Amniotic stem cell (primary cell): ENCODE results near the gene CGNL1.

Experiments used
- DNase-seq: peaks from one replicate; lab custom pipeline; 2025; lab: John Stamatoyannopoulos, UW

Gene CGNL1

GRCh38 chr15:57527382-57528091 is 151.2 kb downstream of the CGNL1 start:
- DNase-seq = peak; percentile 87

GRCh38 chr15:57528940-57529565 is 152.7 kb downstream of the CGNL1 start:
- no peak for DNase-seq

GRCh38 chr15:57529748-57530147 is 153.4 kb downstream of the CGNL1 start:
- no peak for DNase-seq

DNA sequence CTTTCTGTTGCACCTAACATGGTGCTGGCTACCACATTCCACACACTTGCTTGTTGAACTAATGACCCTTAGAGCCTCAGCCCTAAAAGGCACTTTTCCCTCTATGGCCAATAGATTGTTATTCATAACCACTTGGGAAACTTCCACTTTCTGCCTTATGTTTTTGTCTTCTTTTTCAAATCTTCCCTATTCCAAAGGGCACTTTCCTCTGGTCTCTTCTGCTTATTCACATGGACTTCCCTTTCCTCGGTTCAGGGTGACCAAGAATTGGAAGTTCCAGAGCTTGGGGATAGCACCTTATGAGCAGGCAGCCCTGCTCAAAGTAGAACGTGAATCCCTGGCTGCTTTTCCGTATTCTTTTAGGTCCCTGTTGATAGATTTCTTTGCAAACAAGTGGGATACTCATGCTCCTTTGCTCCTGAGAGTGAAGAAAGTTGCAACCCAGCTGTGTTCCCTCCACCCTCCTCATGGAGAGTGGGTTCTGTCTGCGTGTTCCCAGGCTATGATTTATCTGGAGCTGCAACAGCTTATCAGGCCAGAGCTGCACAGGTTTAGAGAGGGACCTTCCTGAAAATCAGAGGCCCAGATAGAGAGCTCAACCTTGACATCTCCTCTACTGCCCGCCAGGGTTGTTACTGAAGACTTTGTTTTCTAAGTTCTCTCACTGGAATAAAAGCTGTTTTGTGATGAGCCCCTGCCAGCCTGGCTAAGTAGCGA is 156.6 kb downstream of the CGNL1 start:
- no peak for DNase-seq

DNA sequence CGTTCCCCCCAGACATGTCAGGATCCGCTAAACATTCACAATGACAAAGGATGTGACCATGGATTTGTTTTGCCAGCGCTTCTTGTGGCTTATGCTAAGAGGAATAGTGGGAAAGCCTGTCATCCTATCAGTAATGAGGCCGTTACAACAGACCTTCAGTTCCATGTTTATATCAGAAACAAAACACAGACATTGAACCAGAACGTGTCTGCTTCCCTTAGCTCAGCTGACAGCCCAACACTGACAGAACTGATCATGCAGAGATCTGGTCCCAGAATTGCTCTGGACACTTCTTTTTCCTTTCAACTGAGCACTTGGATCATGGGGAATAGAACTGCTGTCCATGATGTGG is 157.1 kb downstream of the CGNL1 start:
- DNase-seq = no peak

- no peak for DNase-seq
Measured at GRCh38 chr15:57534281-57534680, 158.0 kb downstream of the CGNL1 start.

- DNase-seq = no peak
Measured at GRCh38 chr15:57537072-57537471, 160.8 kb downstream of the CGNL1 start.

- DNase-seq = no peak
Measured at GRCh38 chr15:57537488-57538264, 161.4 kb downstream of the CGNL1 start.

DNA sequence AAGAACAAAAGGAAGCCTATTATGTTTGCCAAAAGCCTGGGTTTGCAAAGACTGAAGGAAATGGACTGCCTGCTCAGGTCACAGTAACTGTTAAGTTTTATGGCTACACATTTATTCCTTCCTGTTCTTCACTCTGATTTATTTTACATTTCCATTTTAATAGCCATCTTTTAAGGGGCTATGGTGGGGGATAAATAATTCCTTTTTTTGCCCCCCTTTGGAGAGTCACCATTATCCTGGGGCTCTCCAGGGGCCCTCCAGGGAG is 161.9 kb downstream of the CGNL1 start:
- no peak for DNase-seq

- no peak for DNase-seq
Measured at GRCh38 chr15:57538821-57539220, 162.5 kb downstream of the CGNL1 start.

DNA sequence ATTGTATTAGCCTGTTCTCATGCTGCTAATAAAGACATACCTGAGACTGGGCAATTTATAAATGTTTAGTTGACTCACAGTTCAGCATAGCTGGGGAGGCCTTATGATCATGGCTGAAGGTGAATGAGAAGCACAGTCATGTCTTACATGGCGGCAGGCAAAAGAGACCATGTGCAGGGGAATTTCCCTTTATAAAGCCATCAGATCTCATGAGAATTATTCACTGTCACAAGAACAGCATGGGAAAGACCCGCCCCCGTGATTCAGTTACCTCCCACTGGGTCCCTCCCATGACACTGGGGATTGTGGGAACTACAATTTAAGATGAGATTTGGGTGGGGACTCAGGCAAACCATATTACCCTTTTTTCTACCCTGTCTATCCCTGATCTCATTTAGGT is 163.9 kb downstream of the CGNL1 start:
- no peak for DNase-seq

GRCh38 chr15:57540736-57541135 is 164.4 kb downstream of the CGNL1 start:
- no peak for DNase-seq

GRCh38 chr15:57541271-57541670 is 165.0 kb downstream of the CGNL1 start:
- DNase-seq = no peak

GRCh38 chr15:57541805-57542504 is 165.7 kb downstream of the CGNL1 start:
- peak; percentile 64 for DNase-seq

DNA sequence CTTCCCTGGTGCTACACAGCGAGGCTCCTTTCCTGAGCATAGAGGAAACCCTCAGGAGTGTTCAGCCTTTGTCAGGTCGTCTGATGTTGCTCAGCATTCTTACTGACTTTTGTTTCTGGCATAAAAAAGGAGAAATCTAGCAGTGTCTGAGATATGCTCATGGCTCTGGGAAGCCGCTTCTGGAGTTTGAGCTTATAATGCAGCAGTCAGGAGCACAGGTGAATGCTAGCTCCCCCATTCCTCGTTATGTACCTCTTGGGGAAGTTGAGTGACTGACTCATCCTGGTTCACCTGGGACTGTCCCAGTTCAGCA is 166.2 kb downstream of the CGNL1 start:
- DNase-seq = no peak

- DNase-seq = no peak
Measured at GRCh38 chr15:57544848-57545480, 168.7 kb downstream of the CGNL1 start.

- DNase-seq = no peak
Measured at GRCh38 chr15:57545995-57546394, 169.7 kb downstream of the CGNL1 start.

GRCh38 chr15:57547243-57547755 is 171.0 kb downstream of the CGNL1 start:
- no peak for DNase-seq

DNA sequence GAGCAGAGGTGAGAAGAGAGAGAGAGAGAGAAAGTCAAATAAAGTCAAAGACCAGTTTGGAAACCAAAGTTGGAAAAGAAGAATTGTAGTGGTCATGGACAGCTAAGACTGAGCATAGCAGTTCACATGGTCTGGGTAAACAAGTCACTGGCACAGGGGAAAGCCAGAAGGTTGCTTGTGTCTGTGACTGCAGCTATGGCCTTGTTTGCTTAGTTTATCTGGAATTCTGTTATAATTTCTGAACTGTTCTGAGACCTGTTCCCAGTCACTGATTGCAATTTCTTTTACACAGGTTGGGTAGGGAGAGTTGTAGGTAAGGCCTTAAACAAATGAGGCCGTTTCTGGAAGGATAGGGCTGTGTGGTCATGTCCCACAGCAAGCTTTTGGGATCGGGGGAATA is 172.0 kb downstream of the CGNL1 start:
- no peak for DNase-seq

DNA sequence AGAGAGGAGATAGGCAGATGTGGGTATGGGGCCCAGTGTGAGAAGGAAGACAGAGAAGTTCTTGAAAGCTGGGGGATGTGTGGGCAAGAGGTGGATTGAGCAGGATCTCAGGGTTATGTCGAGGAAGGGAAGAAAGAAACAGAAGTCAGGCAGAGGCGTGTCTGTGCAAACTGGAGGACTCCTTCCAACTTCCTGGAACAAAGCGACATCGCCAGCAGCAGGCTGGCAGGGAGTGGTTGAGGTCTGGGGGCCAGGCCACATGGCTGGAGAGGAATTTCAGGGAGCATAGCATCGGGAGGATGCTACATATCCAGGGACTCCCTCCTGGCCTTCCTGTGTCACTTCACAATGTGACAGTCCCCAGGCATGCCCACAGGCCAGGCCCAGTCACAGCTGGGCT is 172.5 kb downstream of the CGNL1 start:
- no peak for DNase-seq

GRCh38 chr15:57549935-57550334 is 173.6 kb downstream of the CGNL1 start:
- DNase-seq = no peak

DNA sequence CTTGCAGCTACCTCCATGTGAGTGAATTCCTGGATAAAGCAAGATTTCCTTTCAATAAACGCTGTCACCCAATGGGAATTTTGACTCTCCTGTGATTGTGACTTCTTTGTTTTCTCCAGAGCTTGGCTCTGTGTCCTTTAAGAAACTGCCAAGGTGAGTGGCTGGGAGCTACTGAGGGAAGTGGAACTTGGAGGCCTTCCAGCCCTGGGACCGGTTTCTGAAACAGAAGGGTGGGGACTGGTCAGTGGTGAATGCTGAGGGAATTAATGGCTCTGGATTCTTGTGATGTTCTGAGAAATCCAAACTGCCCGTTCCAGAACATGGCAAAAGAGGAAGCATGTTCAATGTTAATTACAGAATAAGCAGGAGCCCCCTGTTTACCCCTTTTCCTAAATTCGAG is 174.3 kb downstream of the CGNL1 start:
- no peak for DNase-seq
